ENCODE data around the gene TBCA. TPM values are rescaled to one million over a fixed set of nuclear protein-coding genes. Genes with fewer than 3 reads are reported as not detected.

Gene TBCA
- total RNA-seq, 3 donors from 2014 or later = 79.7 to 136 (median 111) TPM

GRCh38 chr5:77777281-77777892 is 1.2 kb upstream of the TBCA start:
- Histone ChIP-seq H3K4me3 (no peak overlapping the region), H3K4me1 (ENCODE audit: low read depth) (peaks cover 13% of the 10 kb centered on the region), H3K36me3 (ENCODE audit: low read depth) (no peaks in the 10 kb centered on the region), H3K9me3 (no peaks in the 10 kb centered on the region)
- DNase-seq (no peak), ATAC-seq (no peak)
- intact Hi-C loops (cut with DNase I, micrococcal nuclease) = no loop called here
- TF ChIP-seq, protein P1, sequence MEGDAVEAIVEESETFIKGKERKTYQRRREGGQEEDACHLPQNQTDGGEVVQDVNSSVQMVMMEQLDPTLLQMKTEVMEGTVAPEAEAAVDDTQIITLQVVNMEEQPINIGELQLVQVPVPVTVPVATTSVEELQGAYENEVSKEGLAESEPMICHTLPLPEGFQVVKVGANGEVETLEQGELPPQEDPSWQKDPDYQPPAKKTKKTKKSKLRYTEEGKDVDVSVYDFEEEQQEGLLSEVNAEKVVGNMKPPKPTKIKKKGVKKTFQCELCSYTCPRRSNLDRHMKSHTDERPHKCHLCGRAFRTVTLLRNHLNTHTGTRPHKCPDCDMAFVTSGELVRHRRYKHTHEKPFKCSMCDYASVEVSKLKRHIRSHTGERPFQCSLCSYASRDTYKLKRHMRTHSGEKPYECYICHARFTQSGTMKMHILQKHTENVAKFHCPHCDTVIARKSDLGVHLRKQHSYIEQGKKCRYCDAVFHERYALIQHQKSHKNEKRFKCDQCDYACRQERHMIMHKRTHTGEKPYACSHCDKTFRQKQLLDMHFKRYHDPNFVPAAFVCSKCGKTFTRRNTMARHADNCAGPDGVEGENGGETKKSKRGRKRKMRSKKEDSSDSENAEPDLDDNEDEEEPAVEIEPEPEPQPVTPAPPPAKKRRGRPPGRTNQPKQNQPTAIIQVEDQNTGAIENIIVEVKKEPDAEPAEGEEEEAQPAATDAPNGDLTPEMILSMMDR (IDR thresholded peaks at IDR 0.05) = no peak

DNA sequence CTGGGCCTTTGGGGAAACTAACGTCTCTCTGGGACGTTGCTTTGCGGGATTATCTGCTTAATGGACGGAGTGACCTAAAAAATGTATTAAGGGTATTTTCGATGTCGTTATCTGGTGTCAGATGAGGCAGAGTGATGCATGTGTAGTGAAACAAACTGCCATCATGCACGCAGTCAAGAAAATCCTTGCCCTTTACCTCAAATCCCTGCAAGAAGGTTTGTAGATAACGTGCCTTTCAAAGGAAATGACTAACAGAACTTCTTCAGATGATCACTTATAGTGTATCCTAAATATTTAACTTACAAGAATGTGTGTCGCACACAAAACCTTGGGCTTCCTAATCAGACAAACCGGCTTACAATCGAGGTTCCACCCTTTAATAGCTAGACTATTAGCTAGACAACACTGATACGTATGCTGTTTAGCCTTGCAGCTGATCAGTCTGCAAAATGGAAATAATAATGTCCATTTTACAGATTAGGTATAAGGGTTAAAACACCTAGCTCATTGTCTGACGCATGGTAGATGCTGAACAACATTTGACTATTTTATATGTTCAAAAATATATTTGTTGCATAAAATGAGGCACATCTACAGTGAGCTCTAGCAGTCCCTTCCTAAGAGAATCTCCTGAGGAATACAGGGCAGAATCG is 541 bp upstream of the TBCA start:
- Histone ChIP-seq H3K36me3 (ENCODE audit: low read depth) (no peaks in the 10 kb centered on the region), H3K9me3 (no peaks in the 10 kb centered on the region), H3K4me1 (ENCODE audit: low read depth) (peaks cover 13% of the 10 kb centered on the region), H3K4me3 (peak overlapping the region; percentile 67)
- TF ChIP-seq, protein P1 (IDR thresholded peaks at IDR 0.05) = no peak
- intact Hi-C loops (cut with DNase I, micrococcal nuclease) = no loop called here
- DNase-seq = no peak
- no peak for ATAC-seq

- peak overlapping the region; percentile 67 for H3K4me3 ChIP-seq
- H3K36me3 ChIP-seq (ENCODE audit: low read depth) = no peaks in the 10 kb centered on the region
- DNase-seq = no peak
- no peaks in the 10 kb centered on the region for H3K9me3 ChIP-seq
- ATAC-seq = no peak
- intact Hi-C loops (cut with DNase I, micrococcal nuclease) = no loop called here
- TF ChIP-seq, protein P1 (IDR thresholded peaks at IDR 0.05) = no peak
- peaks cover 17% of the 10 kb centered on the region for H3K4me1 ChIP-seq (ENCODE audit: low read depth)
Observed at GRCh38 chr5:77774981-77775789, 954 bp downstream of the TBCA start.

DNA sequence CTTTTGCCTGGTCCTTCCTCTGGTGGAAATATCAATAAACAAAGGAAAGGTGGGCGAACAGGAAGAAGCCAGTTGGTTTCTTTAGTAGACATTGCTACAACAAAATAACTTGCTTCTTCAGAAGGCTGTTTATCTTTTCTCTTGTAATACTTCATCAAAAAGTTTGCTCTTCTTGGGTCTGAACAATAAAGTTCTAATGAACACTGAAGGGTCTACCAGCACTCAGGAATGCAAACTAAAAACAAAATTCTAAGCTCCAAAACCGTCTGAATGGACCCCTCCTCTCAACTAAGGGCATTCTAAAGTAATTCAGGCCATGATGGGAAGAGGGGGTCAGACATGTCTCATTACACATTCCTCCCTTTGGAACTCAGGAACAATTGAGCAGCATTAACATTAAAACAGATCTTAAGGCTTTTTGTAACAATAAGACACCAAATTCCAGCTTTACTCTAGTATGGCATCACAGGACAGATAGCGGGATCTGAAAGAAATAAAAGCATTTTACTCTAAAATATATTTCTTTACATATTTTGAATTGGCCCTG is 2.3 kb downstream of the TBCA start:
- no peak for ATAC-seq
- no peak overlapping the region for H3K4me3 ChIP-seq

DNA sequence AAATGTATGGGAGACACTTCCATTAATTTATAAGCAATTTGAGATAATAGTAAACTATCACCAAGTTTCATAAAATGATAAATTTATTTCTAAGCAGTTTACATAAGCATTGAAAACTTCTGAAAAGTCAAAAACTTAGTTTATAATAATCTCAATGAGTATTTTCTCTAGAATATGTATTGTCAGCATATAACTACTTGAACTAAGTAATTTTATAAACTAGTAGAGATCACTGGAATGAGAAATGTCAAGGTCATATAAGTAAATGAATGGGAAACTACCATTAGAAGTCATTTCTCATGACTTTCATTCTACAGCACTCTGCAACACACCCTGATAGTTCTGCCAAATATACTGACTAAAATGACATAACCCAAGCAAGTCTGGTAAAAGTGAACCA is 3.4 kb downstream of the TBCA start:
- intact Hi-C loops (cut with DNase I, micrococcal nuclease) = no loop called here
- TF ChIP-seq, protein P1 (IDR thresholded peaks at IDR 0.05) = no peak
- Histone ChIP-seq H3K36me3 (ENCODE audit: low read depth) (no peaks in the 10 kb centered on the region), H3K4me1 (ENCODE audit: low read depth) (peaks cover 17% of the 10 kb centered on the region), H3K4me3 (no peak overlapping the region), H3K9me3 (no peaks in the 10 kb centered on the region)
- ATAC-seq (no peak), DNase-seq (no peak)

More for the DNA sequence above, 2.3 kb downstream of the TBCA start:
- no peak for DNase-seq
- H3K4me1 ChIP-seq (ENCODE audit: low read depth) = peaks cover 17% of the 10 kb centered on the region
- H3K36me3 ChIP-seq (ENCODE audit: low read depth) = no peaks in the 10 kb centered on the region
- intact Hi-C loops (cut with DNase I, micrococcal nuclease) = no loop called here
- no peaks in the 10 kb centered on the region for H3K9me3 ChIP-seq
- TF ChIP-seq, protein P1 (IDR thresholded peaks at IDR 0.05) = no peak

All from mucosa of descending colon (tissue), 3 donors.